HEK293 (cell line): Measurements from ENCODE around the gene CHRNE.
A peak's percentile ranks its signal among the peaks of the same experiment; 100 is the strongest.

Source experiments
- CTCF ChIA-PET: fragments of 350-600 bp; formaldehyde crosslinking; extraction: SDS; loops from one replicate; lab custom pipeline; 2021; ENCODE audit warnings: antibody characterized with exemption; lab: Yijun Ruan, JAX
- POLR2A ChIA-PET: fragments of 300-600 bp; formaldehyde crosslinking; extraction: SDS; loops from one replicate; lab custom pipeline; 2020; ENCODE audit warnings: antibody characterized with exemption, inconsistent platforms; lab: Yijun Ruan, JAX
- H3K27ac ChIP-seq: fragments of 200-500 bp; sonication (Bioruptor generic); 2 replicates; pipeline ENCODE4 v1.5.1; 2014; ENCODE audit warnings: low read depth, low read length, control low read depth, inconsistent platforms; ENCODE audit errors: extremely low read depth
- H3K36me3 ChIP-seq, 2 experiments: fragments of 200-500 bp in 1 of 2; sonication (Bioruptor generic) in 1 of 2; 1 replicate in 1 of 2; 2 replicates in 1 of 2; pipeline ENCODE4 v1.5.1; 2014 to 2017; ENCODE audit warnings: inconsistent platforms in 2 of 2, low read length in 2 of 2; ENCODE audit not compliant: control insufficient read depth in 2 of 2, insufficient read depth in 1 of 2
- H3K4me1 ChIP-seq: fragments of 200-500 bp; sonication (Bioruptor generic); 2 replicates; pipeline ENCODE4 v1.5.1; 2014; ENCODE audit warnings: mild to moderate bottlenecking, low read length, inconsistent platforms; ENCODE audit not compliant: control insufficient read depth, insufficient read depth
- H3K4me3 ChIP-seq: 2 replicates; pipeline ENCODE4 v1.5.1; 2011; ENCODE audit warnings: low read depth, mild to moderate bottlenecking, control low read depth, low read length, moderate library complexity
- H3K9me3 ChIP-seq: fragments of 200-500 bp; sonication (Bioruptor generic); 2 replicates; pipeline ENCODE4 v1.5.1; 2014; ENCODE audit warnings: low read depth, low read length, inconsistent platforms; ENCODE audit not compliant: control insufficient read depth, insufficient read depth
- CTCF ChIP-seq: fragments of 450-650 bp; formaldehyde crosslinking; IDR thresholded peaks from 2 replicates; pipeline ENCODE4 v1.5.1; 2016; ENCODE audit warnings: missing biosample characterization, missing genetic modification characterization
- KLF8 ChIP-seq: fragments of 450-650 bp; formaldehyde crosslinking; IDR thresholded peaks from 2 replicates; pipeline ENCODE4 v1.5.1; 2016; ENCODE audit warnings: missing biosample characterization, missing genetic modification characterization
- PRDM4 ChIP-seq: fragments of 450-650 bp; formaldehyde crosslinking; IDR thresholded peaks from 2 replicates; pipeline ENCODE4 v1.5.1; 2017; ENCODE audit warnings: missing biosample characterization, missing genetic modification characterization
- SALL2 ChIP-seq: fragments of 450-650 bp; formaldehyde crosslinking; IDR thresholded peaks from 2 replicates; pipeline ENCODE4 v1.5.0; 2017; ENCODE audit warnings: missing biosample characterization, mild to moderate bottlenecking, missing genetic modification characterization, borderline replicate concordance
- WT1 ChIP-seq: fragments of 450-650 bp; formaldehyde crosslinking; IDR thresholded peaks from 2 replicates; pipeline ENCODE4 v1.5.1; 2016; ENCODE audit warnings: missing biosample characterization, missing genetic modification characterization
- ZBTB1 ChIP-seq: fragments of 450-650 bp; formaldehyde crosslinking; IDR thresholded peaks from 2 replicates; pipeline ENCODE4 v1.5.1; 2016; ENCODE audit warnings: missing biosample characterization, missing genetic modification characterization
- ZBTB17 ChIP-seq: fragments of 450-650 bp; formaldehyde crosslinking; IDR thresholded peaks from 2 replicates; pipeline ENCODE4 v1.5.1; 2016; ENCODE audit warnings: missing biosample characterization, missing genetic modification characterization
- ZBTB26 ChIP-seq: fragments of 450-650 bp; formaldehyde crosslinking; optimal IDR thresholded peaks from 2 replicates; pipeline ENCODE3; 2016; ENCODE audit warnings: missing biosample characterization, mild to moderate bottlenecking, missing genetic modification characterization
- ZBTB6 ChIP-seq: fragments of 450-650 bp; formaldehyde crosslinking; IDR thresholded peaks from 2 replicates; pipeline ENCODE4 v1.5.1; 2017; ENCODE audit warnings: missing biosample characterization, missing genetic modification characterization
- ZEB2 ChIP-seq: fragments of 450-650 bp; formaldehyde crosslinking; IDR thresholded peaks from 2 replicates; pipeline ENCODE4 v1.5.1; 2016; ENCODE audit warnings: missing biosample characterization, missing genetic modification characterization
- ZNF366 ChIP-seq: fragments of 450-650 bp; formaldehyde crosslinking; conservative IDR thresholded peaks from 2 replicates; pipeline ENCODE4 v1.5.1; 2016; ENCODE audit warnings: missing biosample characterization, missing genetic modification characterization
- ZNF501 ChIP-seq: fragments of 450-650 bp; formaldehyde crosslinking; IDR thresholded peaks from 2 replicates; pipeline ENCODE4 v1.5.1; 2016; ENCODE audit warnings: missing biosample characterization, missing genetic modification characterization
- ZNF654 ChIP-seq: fragments of 450-650 bp; formaldehyde crosslinking; IDR thresholded peaks from 2 replicates; pipeline ENCODE4 v1.5.1; 2016; ENCODE audit warnings: low read depth, missing biosample characterization, missing genetic modification characterization
- ZSCAN30 ChIP-seq: fragments of 450-650 bp; IDR thresholded peaks from 2 replicates; pipeline ENCODE4 v1.5.1; 2018; ENCODE audit warnings: missing biosample characterization, mild to moderate bottlenecking, missing genetic modification characterization, moderate library complexity
- TF ChIP-seq, protein P1 (sequence below): fragments of 450-650 bp; formaldehyde crosslinking; IDR thresholded peaks from 2 replicates; pipeline ENCODE4 v1.5.1; 2017; ENCODE audit warnings: missing biosample characterization, missing genetic modification characterization
- TF ChIP-seq, protein P2 (sequence below): fragments of 450-650 bp; formaldehyde crosslinking; IDR thresholded peaks from 2 replicates; pipeline ENCODE4 v1.5.1; 2017; ENCODE audit warnings: missing biosample characterization, missing genetic modification characterization
- TF ChIP-seq, protein P3 (sequence below): sonication (generic); formaldehyde crosslinking; IDR thresholded peaks from 2 replicates; pipeline ENCODE4 v1.8.1; 2022; ENCODE audit warnings: mild to moderate bottlenecking, moderate library complexity, missing genetic modification reagents

CHRNE gene

GRCh38 chr17:4884489-4884888 is 18.4 kb downstream of the CHRNE start (continued):
- no peak for TF ChIP-seq CTCF (tag by site-specific recombination)

- Histone ChIP-seq H3K36me3 (peaks cover 17 to 68% of the 10 kb centered on the region in 2 experiments; a peak in 2 of 3 replicates), H3K4me3 (no peak overlapping the region), H3K4me1 (no peaks in the 10 kb centered on the region), H3K27ac (no peak overlapping the region), H3K9me3 (no peaks in the 10 kb centered on the region)
- POLR2A ChIA-PET, result no interaction called here
- peak; percentile 54; the same call in 1 of the 2 replicates for TF ChIP-seq CTCF (tag by site-specific recombination)
- TF ChIP-seq, protein P1, sequence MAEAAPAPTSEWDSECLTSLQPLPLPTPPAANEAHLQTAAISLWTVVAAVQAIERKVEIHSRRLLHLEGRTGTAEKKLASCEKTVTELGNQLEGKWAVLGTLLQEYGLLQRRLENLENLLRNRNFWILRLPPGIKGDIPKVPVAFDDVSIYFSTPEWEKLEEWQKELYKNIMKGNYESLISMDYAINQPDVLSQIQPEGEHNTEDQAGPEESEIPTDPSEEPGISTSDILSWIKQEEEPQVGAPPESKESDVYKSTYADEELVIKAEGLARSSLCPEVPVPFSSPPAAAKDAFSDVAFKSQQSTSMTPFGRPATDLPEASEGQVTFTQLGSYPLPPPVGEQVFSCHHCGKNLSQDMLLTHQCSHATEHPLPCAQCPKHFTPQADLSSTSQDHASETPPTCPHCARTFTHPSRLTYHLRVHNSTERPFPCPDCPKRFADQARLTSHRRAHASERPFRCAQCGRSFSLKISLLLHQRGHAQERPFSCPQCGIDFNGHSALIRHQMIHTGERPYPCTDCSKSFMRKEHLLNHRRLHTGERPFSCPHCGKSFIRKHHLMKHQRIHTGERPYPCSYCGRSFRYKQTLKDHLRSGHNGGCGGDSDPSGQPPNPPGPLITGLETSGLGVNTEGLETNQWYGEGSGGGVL (tag by site-specific recombination), result no peak
- TF ChIP-seq ZEB2 (tag by site-specific recombination), result peak; percentile 89
- TF ChIP-seq ZBTB17 (tag by site-specific recombination), result 0 out of 2 replicates have a peak, but pooled peaks have one; percentile 24
- TF ChIP-seq, protein P2, sequence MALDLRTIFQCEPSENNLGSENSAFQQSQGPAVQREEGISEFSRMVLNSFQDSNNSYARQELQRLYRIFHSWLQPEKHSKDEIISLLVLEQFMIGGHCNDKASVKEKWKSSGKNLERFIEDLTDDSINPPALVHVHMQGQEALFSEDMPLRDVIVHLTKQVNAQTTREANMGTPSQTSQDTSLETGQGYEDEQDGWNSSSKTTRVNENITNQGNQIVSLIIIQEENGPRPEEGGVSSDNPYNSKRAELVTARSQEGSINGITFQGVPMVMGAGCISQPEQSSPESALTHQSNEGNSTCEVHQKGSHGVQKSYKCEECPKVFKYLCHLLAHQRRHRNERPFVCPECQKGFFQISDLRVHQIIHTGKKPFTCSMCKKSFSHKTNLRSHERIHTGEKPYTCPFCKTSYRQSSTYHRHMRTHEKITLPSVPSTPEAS (tag by site-specific recombination), result 0 out of 2 replicates have a peak, but pooled peaks have one; percentile 28
- TF ChIP-seq ZNF366 (tag by site-specific recombination), result 0 out of 2 replicates have a peak, but pooled peaks have one; percentile 9
- TF ChIP-seq ZBTB6 (tag by site-specific recombination), result no peak
- no peak for TF ChIP-seq PRDM4 (tag by site-specific recombination)
- TF ChIP-seq ZBTB26 (tag by site-specific recombination), result no peak
- peak; percentile 66 for TF ChIP-seq ZNF654 (tag by site-specific recombination)
- TF ChIP-seq ZSCAN30, result peak; percentile 52; the same call in 1 of the 2 replicates
- peak; percentile 45; the same call in 1 of the 2 replicates for TF ChIP-seq WT1 (tag by site-specific recombination)
- TF ChIP-seq KLF8 (tag by site-specific recombination), result no peak
- TF ChIP-seq ZNF501 (tag by site-specific recombination), result 0 out of 2 replicates have a peak, but pooled peaks have one; percentile 42
- TF ChIP-seq, protein P3, sequence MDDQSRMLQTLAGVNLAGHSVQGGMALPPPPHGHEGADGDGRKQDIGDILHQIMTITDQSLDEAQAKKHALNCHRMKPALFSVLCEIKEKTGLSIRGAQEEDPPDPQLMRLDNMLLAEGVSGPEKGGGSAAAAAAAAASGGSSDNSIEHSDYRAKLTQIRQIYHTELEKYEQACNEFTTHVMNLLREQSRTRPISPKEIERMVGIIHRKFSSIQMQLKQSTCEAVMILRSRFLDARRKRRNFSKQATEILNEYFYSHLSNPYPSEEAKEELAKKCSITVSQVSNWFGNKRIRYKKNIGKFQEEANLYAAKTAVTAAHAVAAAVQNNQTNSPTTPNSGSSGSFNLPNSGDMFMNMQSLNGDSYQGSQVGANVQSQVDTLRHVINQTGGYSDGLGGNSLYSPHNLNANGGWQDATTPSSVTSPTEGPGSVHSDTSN (CRISPR knock-in tag), result peak; percentile 54; the same call in 1 of the 2 replicates
- TF ChIP-seq SALL2, result no peak
- no peak for TF ChIP-seq ZBTB1
- CTCF ChIA-PET, result interaction anchor here (0.6 to 2.2 kb wide), 20 partner anchors 10 to 1945 kb away, joined by 3 to 17 read pairs (median 3); partner anchors contain the start of genes CXCL16, GLTPD2, PLD2 and VMO1
Measured at GRCh38 chr17:4881761-4882555, 20.9 kb downstream of the CHRNE start.
